AG04450 (cell line): Measurements from ENCODE around the gene WSCD2. TPM values are rescaled to one million over a fixed set of nuclear protein-coding genes. Genes with fewer than 3 reads are reported as not detected.

ENCODE experiments used
- CTCF ChIA-PET: fragments of 300-600, 350-600 bp; formaldehyde crosslinking; extraction: SDS; loops from one replicate; lab custom pipeline; 2022; ENCODE audit warnings: antibody characterized with exemption, inconsistent platforms; lab: Charles Lee
- POLR2A ChIA-PET: fragments of 350-600 bp; formaldehyde crosslinking; extraction: SDS; loops from one replicate; lab custom pipeline; 2021; ENCODE audit warnings: antibody characterized with exemption, inconsistent platforms; lab: Yijun Ruan, JAX
- DNase-seq: peaks from one replicate; pipeline ENCODE4 v3.0.0-alpha.2; 2011; ENCODE audit warnings: low read depth, low spot score
- H3K27ac ChIP-seq: one replicate; pipeline ENCODE4 v1.5.1; 2012; ENCODE audit warnings: low read depth, low read length, control low read depth
- H3K27me3 ChIP-seq: one replicate; pipeline ENCODE4 v1.6.0; 2012; ENCODE audit warnings: low read length; ENCODE audit not compliant: control insufficient read depth, insufficient read depth
- H3K4me3 ChIP-seq: 2 replicates; pipeline ENCODE4 v1.5.1; 2011; ENCODE audit warnings: mild to moderate bottlenecking, low read depth, low read length, control low read depth
- H3K9me3 ChIP-seq: 2 replicates; pipeline ENCODE4 v1.5.1; 2012; ENCODE audit warnings: low read length; ENCODE audit not compliant: control insufficient read depth, insufficient read depth
- polyA plus RNA-seq: library from polyadenylated mRNA; depleted of rRNA; stranded (reverse); fragments of >200 nt; gene quantifications from 2 replicates; pipeline ENCODE4 v1.2.3, GENCODE V29; 2011
- TF ChIP-seq, protein P1 (sequence below): IDR thresholded peaks from 2 replicates; pipeline ENCODE4 v1.5.1; 2011; ENCODE audit warnings: low read depth, low read length, control low read depth, inconsistent platforms

The WSCD2 gene
- polyA plus RNA-seq, 1 experiment, result not detected

DNA sequence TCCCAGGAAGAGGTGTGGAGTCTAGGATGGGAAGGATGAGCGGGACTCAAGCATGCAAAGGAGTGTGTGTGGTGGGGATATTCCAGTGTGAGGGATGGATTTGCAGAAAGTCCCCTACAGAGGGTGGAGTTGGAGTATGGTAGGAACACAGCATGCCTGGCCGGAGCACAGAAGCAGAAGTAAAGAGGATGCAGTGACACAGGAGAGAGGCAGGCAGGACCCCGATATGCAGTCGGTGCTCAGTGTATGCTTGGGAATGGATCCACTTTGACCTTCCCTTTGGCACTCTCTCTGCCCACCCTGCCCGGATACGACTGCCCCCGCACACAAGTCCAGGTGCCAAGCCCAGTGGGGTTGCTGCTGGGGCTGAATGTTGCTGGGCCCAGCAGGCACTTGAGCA, 21.3 kb downstream of the WSCD2 start:
- no peak overlapping the region for H3K4me3 ChIP-seq
- DNase-seq, result no peak
- H3K27me3 ChIP-seq, result no peaks in the 10 kb centered on the region
- H3K27ac ChIP-seq, result no peak overlapping the region
- TF ChIP-seq, protein P1, sequence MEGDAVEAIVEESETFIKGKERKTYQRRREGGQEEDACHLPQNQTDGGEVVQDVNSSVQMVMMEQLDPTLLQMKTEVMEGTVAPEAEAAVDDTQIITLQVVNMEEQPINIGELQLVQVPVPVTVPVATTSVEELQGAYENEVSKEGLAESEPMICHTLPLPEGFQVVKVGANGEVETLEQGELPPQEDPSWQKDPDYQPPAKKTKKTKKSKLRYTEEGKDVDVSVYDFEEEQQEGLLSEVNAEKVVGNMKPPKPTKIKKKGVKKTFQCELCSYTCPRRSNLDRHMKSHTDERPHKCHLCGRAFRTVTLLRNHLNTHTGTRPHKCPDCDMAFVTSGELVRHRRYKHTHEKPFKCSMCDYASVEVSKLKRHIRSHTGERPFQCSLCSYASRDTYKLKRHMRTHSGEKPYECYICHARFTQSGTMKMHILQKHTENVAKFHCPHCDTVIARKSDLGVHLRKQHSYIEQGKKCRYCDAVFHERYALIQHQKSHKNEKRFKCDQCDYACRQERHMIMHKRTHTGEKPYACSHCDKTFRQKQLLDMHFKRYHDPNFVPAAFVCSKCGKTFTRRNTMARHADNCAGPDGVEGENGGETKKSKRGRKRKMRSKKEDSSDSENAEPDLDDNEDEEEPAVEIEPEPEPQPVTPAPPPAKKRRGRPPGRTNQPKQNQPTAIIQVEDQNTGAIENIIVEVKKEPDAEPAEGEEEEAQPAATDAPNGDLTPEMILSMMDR, result no peak
- ChIA-PET POLR2A (no interaction called here), CTCF (no interaction called here)
- no peaks in the 10 kb centered on the region for H3K9me3 ChIP-seq

DNA sequence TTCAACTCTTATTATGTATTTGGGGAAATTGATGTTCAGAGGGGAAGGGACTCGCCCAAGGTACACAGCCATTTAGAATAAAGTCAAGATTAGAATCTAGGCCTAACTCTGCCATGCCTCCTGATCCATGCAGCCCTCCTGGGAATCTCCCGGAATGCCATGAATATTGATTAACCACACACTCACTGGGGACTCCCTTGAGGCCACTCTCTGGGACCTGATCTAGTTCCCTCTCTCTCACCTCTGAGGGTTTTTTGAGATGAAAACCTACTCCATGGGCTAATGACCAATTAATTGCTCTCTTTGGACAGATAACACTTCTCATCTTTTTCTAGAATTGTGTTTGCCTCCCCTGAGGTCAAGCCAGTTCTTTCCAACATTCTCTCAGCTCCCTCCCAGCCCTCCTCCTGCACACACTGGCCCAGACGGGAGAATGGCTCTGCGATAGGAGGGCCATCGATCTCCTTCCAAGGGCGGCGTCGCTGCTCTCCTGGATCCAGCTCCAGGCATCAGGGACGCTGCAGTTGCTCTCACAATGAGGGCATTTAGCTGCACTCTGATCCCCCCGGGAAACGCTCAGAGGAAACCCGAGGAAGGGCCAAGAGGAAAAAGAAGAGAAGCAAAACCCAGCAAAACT, 22.6 kb downstream of the WSCD2 start:
- Histone ChIP-seq H3K27ac (no peak overlapping the region), H3K27me3 (no peaks in the 10 kb centered on the region), H3K4me3 (no peak overlapping the region), H3K9me3 (no peaks in the 10 kb centered on the region)
- ChIA-PET CTCF (no interaction called here), POLR2A (no interaction called here)
- TF ChIP-seq, protein P1, result no peak
- no peak for DNase-seq

DNA sequence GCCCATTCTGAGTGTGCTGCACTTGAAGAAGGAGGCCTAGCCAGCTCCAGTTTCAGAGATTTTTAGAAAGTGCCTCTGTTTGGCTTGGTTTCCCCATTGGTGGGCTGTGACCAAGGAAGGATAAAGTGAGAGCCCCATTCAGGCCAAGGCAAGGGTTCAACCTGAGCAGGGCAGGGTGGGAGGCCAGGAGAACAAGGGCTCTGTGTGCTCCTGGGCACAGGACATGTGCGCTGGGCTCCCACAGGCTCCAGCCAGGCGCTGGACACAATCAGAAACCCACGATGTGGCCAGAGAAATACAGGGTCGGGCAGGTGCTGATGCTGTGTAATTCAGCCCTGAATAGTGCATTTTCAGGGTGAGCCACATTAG, 23.1 kb downstream of the WSCD2 start:
- CTCF ChIA-PET, result no interaction called here
- Histone ChIP-seq H3K27me3 (no peaks in the 10 kb centered on the region), H3K4me3 (no peak overlapping the region), H3K27ac (no peak overlapping the region), H3K9me3 (no peaks in the 10 kb centered on the region)
- DNase-seq, result no peak
- POLR2A ChIA-PET, result no interaction called here
- TF ChIP-seq, protein P1, result no peak

DNA sequence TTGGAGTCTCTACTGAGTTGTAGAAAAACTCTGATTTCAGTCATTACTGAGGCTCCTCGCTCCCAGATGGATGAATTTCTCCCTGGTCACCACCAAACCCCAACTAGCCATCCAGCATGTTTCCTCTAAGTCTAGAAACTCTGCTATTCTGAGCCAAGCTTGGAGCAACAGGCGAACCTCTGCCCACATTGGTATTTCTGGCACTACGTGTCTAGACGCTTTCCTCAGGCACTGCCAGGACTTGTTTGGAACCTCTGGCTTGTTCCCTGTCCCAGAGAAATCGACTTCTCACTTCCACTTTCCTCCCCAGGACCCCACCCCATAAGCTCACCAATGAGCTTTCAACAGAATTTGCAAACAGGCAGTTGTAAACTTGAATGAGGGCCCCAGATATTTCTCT, 27.6 kb downstream of the WSCD2 start:
- no peak for DNase-seq
- TF ChIP-seq, protein P1, result no peak
- H3K4me3 ChIP-seq, result no peak overlapping the region
- no peaks in the 10 kb centered on the region for H3K27me3 ChIP-seq
- POLR2A ChIA-PET, result no interaction called here
- no peaks in the 10 kb centered on the region for H3K9me3 ChIP-seq
- H3K27ac ChIP-seq, result no peak overlapping the region
- CTCF ChIA-PET, result no interaction called here

DNA sequence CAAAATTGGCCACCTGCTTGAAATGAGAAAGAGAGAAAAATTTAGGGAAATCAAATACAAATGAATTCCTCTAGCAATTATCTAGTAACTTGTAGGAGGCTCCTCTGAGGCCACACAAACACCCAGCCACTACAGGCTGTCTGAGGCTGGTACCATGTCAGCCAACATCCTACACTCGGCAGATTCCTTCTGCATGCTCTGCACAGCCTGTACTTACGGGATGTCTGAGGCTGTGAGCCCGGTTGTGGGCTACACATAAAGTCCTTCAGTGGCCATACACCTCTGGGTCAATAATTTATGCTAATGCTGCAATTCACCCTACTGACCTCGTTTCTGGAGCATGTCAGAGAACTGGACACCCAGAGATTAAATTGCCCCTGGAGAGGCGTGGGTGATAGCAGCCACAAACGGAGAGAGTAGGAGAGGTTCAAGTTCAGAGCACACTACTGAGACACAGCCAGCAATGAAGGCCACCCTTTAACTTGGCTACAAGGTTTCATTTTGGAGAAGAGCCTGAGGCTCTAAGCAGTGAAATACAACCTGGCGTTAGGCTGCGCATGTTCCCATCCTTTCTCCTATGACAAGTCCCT, 28.9 kb downstream of the WSCD2 start:
- Histone ChIP-seq H3K4me3 (no peak overlapping the region), H3K27ac (no peak overlapping the region), H3K9me3 (no peaks in the 10 kb centered on the region), H3K27me3 (no peaks in the 10 kb centered on the region)
- TF ChIP-seq, protein P1, result no peak
- POLR2A ChIA-PET, result no interaction called here
- CTCF ChIA-PET, result no interaction called here
- no peak for DNase-seq
